EH (cell line): ENCODE data around the gene AARS2.

Source experiments
- DNase-seq: peaks from one replicate; pipeline ENCODE4 v3.0.0-alpha.2; 2015; ENCODE audit warnings: low read depth

Gene AARS2

DNA sequence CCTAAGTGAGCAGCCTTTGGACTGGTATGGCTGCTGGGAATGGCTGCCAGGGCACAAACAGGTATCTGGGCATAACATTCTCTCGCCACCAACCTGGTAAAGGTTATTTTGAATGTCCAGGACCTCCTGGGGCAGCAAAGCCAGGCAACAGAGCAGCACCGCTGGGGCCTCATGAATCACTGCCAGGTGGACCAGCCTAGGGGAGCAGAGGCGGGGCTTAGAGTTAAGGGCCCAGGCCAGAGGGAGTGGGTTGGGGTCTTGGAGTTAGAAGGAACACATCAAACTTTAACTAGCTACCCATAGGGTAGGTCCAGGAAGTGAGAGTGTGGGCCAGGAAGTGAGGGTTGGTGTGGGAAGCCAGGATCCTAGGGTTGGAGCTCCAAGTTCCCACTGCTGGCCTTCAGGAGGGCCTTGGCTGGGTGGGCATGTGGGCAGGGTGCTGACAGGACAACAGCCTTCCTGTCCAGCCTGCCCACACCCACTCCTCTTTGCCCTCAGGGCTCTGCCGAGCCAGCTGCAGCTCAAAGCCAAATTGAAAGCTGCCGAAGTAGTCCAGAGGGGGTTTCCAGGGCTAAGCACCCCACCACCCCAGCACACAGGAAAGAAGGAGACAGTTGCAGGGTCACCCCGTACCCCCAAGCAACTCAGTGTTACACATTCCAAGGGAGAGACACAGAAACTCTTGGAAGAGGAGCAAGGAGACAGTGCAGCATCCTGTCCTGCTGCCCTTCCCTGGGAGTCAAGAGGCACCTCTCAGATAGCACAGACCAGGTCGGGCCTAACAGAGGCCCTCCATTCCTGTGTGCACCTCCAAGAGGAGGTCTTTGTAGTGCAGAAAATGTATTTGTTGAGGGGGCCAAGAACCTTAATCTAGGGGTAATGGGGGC, 50.4 kb downstream of the AARS2 start:
- no peak for DNase-seq

DNA sequence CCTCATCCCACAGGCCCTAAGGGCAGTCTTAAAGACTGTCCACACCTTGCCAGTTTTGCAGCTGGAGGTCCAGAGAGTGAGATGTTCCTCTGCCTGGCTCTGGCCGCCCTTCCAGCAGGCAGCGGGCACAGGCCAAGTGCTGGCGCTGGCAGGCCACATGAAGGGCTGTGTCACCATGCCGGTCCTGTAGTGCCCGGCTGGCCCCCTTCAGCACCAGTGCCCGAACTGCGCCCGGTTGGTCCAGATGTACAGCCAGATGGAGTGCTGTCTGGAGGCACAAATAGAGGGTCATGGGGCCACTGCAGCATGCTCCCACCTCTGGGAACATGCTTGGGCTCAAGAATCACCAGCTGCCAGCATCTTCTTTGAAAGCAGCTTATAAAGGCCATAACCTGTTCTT, 51.6 kb downstream of the AARS2 start:
- no peak for DNase-seq

GRCh38 chr6:44260451-44261297, 52.5 kb downstream of the AARS2 start:
- no peak for DNase-seq

GRCh38 chr6:44260011-44260410, 53.1 kb downstream of the AARS2 start:
- DNase-seq, result no peak

DNA sequence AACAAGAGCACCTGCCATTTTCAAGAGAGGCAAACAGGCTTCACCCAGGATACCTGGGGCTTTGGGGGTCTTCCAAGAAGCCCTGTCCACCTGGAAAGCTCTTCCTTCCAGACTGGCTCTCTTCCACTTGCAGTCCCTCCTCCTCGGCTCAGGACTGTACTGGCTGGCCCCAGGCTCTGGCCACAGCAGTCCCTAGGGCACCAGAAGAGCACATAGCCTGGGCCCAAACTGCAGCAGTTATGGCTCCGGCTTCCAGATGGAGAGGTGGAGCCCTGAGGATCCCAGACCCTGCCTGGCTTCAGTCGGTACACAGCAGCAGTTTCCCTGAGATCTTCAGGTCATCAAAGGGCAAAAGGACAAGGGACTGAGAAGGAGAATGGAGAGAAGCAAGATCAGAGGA, 54.2 kb downstream of the AARS2 start:
- DNase-seq, result no peak

DNA sequence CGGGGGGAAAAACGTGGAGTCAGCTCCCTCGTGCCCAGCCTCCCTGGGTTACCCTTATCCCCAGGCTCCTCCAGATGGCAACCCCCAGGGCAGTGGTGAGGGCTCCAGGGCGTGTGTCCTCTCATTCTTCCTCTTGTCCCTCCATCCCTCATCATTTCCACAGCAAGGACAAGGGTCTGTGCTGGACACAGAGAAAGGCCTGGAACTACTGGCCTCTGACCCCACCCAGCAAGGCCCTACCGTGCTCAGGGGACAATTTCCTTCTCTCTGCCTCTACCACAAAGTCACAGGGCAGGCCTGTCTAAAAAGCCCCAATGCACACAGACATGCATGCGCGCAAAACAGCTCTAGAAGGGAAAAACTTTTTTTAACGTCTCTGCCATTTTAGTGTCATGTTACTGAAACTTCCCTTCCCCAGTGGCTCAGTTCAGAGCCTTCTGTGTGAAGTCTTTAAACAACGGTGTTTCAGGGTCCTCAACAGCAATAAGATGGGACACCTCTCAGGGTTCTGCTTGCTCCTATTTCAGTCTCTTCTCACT, 54.8 kb downstream of the AARS2 start:
- no peak for DNase-seq

- no peak for DNase-seq
Observed at GRCh38 chr6:44257753-44258324, 55.3 kb downstream of the AARS2 start.

DNA sequence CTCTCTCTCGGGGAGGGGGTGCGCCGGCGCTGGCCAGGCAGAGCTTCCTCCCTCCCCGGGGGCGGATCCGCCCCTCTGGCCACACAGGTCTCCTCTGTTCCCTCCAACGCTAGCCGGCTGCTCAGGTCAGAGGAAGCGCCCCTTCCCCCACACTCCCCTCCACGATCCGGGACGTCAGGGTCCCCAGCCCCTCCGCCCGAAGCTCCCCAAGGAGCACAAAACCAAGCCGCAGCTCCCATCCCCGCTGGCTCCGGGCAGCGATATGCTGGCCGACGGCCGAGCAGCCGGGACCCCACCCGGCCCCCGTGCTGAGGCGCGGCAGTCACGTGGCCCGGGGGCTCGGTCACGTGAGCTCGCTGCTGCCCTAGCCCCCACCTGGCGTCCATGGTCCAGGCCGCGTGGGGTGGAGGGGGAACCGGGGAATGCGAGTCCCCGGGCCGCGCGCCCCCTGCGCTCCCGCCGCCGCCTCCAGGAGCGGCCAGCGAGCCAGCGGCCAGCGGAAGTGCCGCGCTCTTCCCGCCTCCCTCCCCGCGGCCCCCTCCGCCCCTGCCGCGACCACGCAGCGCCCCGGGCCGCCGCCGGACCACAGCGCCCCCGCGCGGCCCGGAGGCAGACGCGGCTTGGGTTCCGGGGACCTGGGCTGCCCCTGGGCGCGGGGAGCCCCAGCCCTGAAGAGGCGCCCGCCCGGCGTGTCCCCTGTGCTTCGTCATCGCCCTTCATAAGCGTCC, 56.0 kb downstream of the AARS2 start, which contains the start of gene SLC35B2:
Gene SLC35B2 (minus strand): TSS at position 504 of the 728 bp plus-strand sequence. CDS start 118 bp downstream, at position 386.
- DNase-seq, result peak; percentile 72

DNA sequence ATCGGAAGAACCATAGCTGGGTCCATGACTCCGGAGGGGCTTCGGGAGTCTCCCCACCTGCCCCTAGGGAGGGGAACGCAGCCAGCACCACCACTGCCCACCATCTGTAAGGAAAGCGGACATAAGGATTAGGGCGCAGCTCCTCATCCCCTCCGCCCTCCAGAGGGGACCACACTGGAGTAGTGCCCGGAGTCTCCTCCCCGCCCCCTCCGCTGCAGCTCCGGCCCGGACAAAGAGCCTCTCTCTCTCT, 56.4 kb downstream of the AARS2 start:
- no peak for DNase-seq

DNA sequence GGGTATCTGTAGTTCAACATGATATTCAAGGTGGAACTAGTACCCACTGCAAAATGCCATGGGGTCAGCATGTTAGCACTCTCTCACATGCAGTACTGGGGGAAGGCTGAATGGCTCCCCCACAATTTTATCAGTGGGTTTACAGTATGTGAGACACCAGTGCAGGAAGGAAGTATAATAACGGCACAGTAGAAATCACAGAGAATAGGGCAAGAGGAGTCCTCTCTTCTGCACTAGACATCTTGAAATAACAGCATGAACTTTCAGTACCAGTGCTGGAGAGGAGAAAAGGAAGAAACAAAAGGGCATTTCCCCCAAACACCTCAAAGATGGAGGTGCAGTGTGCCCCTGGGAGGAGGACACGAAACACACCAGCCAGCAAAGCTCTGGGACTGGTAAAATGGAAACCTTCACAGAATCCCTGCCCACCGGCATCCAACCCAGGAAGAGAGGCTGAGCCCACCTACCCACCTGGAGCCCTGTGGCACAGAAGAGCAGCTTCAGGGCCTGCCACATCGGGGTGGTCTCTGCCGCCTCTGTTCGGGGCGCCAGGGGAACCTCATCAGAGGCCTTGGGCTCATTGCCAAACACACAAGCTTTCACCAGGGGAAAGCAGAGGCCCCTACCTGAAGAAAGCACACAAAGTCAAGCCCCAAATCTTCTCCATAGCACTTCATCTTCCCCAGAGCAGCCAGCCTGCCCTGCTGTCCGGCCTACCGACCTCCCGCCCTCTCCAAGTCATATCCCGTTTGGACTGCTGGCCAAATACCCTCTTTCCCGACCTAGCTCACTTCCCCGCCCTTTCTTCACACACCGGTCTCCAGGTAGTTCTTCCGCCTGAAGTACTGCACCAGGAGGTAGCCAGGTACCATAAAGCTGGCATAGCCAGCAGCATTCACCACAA, 57.0 kb downstream of the AARS2 start:
- DNase-seq, result no peak

DNA sequence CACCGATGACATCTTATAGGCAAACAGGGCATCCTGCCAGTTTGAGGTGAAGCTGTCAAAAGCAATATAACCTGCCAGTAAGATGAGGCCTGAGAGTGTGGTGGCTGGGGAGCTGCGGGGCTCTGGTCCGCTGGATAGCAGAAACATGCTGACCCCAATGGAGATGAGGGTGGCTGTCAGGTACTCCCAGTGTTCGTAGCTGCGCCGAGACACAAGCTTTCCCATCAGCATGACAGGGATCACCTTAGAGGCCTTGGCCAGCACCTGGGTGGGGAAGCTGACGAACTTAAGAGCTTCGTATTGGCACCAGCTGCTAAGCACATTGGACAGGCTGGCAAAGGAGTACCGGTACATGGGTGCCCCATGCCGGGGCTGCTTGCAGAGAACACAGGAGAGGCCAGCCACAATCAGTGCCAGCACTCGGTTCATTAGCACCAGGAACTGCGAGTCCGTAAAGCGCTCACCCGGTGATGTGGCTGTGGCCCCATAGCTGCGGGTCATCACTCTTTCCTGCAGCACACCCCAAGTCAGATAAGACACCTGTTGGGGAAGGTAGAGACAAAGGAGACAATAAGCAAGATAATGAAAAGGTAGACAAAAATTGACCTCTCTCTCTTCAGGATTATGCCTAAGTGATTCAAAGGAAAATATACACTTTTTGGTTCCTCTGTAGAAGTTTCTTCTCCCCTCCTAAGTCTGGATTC, 57.9 kb downstream of the AARS2 start:
- peak; percentile 27 for DNase-seq

DNA sequence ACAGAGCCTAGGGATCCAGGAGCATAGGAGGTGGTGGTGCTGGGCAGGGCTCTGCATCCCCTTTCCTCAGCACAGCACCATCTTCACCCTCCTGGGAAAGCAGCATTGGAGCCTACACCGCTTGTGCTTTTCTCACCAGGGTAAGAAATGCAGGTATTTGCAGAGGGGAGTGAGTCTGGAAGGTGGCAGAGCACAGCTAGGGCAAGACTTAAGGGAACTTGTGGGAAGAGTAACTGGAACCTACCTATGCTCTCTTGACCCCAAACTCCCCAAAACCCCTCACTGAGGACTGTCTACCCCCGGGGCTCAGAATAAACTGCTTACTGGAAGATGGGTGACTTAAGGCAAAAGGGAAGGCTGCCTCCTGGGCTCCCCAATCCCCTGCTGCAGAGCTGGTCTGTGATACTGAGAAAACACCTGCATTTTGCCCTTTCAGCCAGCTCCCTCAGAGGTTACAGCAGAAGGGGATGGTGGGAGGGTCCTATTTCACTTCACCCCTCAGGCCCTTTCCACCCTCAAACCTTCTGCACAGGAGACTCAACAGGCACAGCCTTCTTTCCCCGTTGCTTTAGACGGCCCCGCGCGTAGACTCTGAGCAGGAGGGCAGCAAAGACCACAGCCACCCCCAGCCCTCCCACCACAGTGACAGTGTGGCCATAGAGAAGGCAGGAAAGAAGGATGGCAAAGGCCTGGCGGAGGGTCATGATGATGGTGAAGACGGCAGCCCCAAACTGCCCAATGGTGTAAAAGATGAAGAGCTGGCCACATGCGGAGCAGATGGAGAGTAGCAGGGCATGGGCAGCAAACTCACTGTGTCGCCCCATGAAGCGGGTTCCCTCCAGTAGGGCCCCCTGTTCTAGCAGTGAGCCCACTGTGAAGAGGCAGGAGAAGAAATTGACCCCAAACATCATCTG, 58.7 kb downstream of the AARS2 start:
- DNase-seq, result no peak

- DNase-seq, result peak; percentile 56
Observed at GRCh38 chr6:44253307-44254101, 59.6 kb downstream of the AARS2 start.

DNA sequence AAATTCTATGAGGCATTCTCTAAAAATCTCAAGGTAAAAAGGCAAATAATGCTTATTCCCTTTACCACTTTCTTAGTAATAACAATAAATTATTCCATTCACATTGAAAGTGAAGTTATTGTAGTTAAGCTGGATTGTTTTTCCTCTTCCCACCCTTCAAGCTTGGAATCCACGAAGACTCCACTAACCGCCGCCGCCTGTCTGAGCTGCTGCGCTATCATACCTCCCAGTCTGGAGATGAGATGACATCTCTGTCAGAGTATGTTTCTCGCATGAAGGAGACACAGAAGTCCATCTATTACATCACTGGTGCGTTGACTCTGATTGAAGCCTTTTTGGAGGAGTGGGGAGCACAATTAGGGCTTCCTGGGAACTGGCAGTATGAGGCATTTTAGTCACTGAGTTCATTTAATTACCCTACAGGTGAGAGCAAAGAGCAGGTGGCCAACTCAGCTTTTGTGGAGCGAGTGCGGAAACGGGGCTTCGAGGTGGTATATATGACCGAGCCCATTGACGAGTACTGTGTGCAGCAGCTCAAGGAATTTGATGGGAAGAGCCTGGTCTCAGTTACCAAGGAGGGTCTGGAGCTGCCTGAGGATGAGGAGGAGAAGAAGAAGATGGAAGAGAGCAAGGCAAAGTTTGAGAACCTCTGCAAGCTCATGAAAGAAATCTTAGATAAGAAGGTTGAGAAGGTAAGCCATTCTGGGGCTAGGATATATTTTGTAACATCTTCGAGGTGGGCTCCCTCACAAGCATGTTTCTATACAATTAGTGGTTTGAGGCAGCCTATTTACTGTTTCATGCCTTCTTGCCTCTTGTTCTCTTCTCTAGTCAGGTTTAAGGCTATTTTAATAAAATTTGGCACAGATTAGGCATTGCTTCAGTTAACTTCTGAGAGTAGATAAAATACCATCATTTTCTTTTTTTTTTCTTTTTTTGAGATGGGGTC, 61.3 kb downstream of the AARS2 start:
- DNase-seq, result no peak

- DNase-seq, result no peak
Observed at GRCh38 chr6:44250718-44251123, 62.4 kb downstream of the AARS2 start.

- DNase-seq, result no peak
Observed at GRCh38 chr6:44250067-44250717, 63.0 kb downstream of the AARS2 start.
